Activated T-cell treated with anti-CD3 and anti-CD28 coated beads, Interleukin-2, amount 50 U/mL, for 4 hours (primary cell): Measurements from ENCODE around the gene CACHD1. TPM values are rescaled to one million over a fixed set of nuclear protein-coding genes. Genes with fewer than 3 reads are reported as not detected.
"Not testable (repeated sequence)": the region's sequence is repeated elsewhere in the genome, so short reads cannot be mapped to it uniquely, and the experiment has no call there.

ENCODE experiments used
- ATAC-seq, 2 donors: fragments of 200-7000 bp; cut with Tn5 transposase; one replicate each; pipeline ENCODE4 v1.10.0; 2021
- DNase-seq: peaks from one replicate; pipeline ENCODE4 v3.0.0-alpha.2; 2020
- H3K27me3 Mint-ChIP-seq: one replicate; pipeline ENCODE4 v1.8.0; 2021; ENCODE audit warnings: low read depth, mixed read lengths
- H3K36me3 Mint-ChIP-seq: one replicate; pipeline ENCODE4 v1.8.0; 2022; ENCODE audit warnings: mixed read lengths; ENCODE audit not compliant: insufficient read depth
- H3K4me1 Mint-ChIP-seq: one replicate; pipeline ENCODE4 v1.8.0; 2021; ENCODE audit warnings: low read depth, mixed read lengths
- H3K4me3 Mint-ChIP-seq: one replicate; pipeline ENCODE4 v1.8.0; 2021; ENCODE audit warnings: mild to moderate bottlenecking, moderate library complexity, mixed read lengths
- H3K9me3 Mint-ChIP-seq: one replicate; pipeline ENCODE4 v1.8.0; 2021; ENCODE audit warnings: mixed read lengths
- total RNA-seq, 3 donors: library from RNA; stranded (reverse); gene quantifications; one replicate each; pipeline ENCODE4 v1.2.1, GENCODE V29; 2021

Gene CACHD1
- total RNA-seq, 3 donors from 2014 or later, result 0.84 to 2.3 (median 2.0) TPM

- DNase-seq (no peak), ATAC-seq (no peak)
- Mint-ChIP-seq H3K36me3 (no peaks in the 10 kb centered on the region), H3K4me3 (no peak overlapping the region), H3K4me1 (no peaks in the 10 kb centered on the region), H3K9me3 (no peaks in the 10 kb centered on the region), H3K27me3 (peaks cover 14% of the 10 kb centered on the region)
These were observed 27.4 kb downstream of the CACHD1 start for GRCh38 chr1:64497088-64497883.

- H3K4me3 Mint-ChIP-seq, result no peak overlapping the region
- no peak for DNase-seq
- no peaks in the 10 kb centered on the region for H3K36me3 Mint-ChIP-seq
- ATAC-seq, result no peak
- no peaks in the 10 kb centered on the region for H3K9me3 Mint-ChIP-seq
- H3K27me3 Mint-ChIP-seq, result peaks cover 19% of the 10 kb centered on the region
- no peaks in the 10 kb centered on the region for H3K4me1 Mint-ChIP-seq
These were observed 28.4 kb downstream of the CACHD1 start for GRCh38 chr1:64498325-64498724.

DNA sequence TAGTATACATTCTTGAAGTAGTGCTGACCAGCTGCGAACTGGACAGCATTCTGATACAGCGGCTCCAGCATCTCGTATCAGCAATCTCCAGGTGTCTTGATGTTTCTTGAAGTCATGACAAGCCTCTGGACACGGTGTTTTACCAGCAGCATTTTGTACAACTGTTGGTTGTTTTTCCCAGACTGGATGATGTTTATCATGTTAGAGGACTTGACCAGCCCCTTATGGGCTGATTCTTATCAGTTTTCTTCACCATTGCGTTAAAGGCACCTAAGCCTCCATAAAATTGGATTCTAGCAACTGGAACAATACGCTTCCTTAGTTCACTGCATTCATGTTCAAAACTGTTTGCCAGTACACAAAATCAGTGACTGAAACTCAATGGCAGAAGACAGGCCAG, 29.1 kb downstream of the CACHD1 start:
- ATAC-seq, result no peak
- Mint-ChIP-seq H3K27me3 (peaks cover 26% of the 10 kb centered on the region), H3K9me3 (no peaks in the 10 kb centered on the region), H3K4me1 (no peaks in the 10 kb centered on the region), H3K4me3 (no peak overlapping the region), H3K36me3 (no peaks in the 10 kb centered on the region)
- no peak for DNase-seq

GRCh38 chr1:64499966-64500365, 30.0 kb downstream of the CACHD1 start:
- ATAC-seq, result peak in 1 of 2 donors; percentile 40
- no peak for DNase-seq
- Mint-ChIP-seq H3K36me3 (no peaks in the 10 kb centered on the region), H3K27me3 (peaks cover 31% of the 10 kb centered on the region), H3K4me1 (peaks cover 5% of the 10 kb centered on the region), H3K4me3 (no peak overlapping the region), H3K9me3 (no peaks in the 10 kb centered on the region)

- no peak overlapping the region for H3K4me3 Mint-ChIP-seq
- DNase-seq (no peak), ATAC-seq (no peak)
- H3K4me1 Mint-ChIP-seq, result peaks cover 15% of the 10 kb centered on the region
- H3K27me3 Mint-ChIP-seq, result peaks cover 38% of the 10 kb centered on the region
- H3K9me3 Mint-ChIP-seq, result no peaks in the 10 kb centered on the region
- no peaks in the 10 kb centered on the region for H3K36me3 Mint-ChIP-seq
These were observed 32.2 kb downstream of the CACHD1 start for GRCh38 chr1:64502083-64502482.

- H3K36me3 Mint-ChIP-seq, result no peaks in the 10 kb centered on the region
- peaks cover 35% of the 10 kb centered on the region for H3K27me3 Mint-ChIP-seq
- DNase-seq (no peak), ATAC-seq (no peak)
- no peaks in the 10 kb centered on the region for H3K9me3 Mint-ChIP-seq
- H3K4me1 Mint-ChIP-seq, result peaks cover 15% of the 10 kb centered on the region
- no peak overlapping the region for H3K4me3 Mint-ChIP-seq
These were observed 33.0 kb downstream of the CACHD1 start for GRCh38 chr1:64502931-64503330.

DNA sequence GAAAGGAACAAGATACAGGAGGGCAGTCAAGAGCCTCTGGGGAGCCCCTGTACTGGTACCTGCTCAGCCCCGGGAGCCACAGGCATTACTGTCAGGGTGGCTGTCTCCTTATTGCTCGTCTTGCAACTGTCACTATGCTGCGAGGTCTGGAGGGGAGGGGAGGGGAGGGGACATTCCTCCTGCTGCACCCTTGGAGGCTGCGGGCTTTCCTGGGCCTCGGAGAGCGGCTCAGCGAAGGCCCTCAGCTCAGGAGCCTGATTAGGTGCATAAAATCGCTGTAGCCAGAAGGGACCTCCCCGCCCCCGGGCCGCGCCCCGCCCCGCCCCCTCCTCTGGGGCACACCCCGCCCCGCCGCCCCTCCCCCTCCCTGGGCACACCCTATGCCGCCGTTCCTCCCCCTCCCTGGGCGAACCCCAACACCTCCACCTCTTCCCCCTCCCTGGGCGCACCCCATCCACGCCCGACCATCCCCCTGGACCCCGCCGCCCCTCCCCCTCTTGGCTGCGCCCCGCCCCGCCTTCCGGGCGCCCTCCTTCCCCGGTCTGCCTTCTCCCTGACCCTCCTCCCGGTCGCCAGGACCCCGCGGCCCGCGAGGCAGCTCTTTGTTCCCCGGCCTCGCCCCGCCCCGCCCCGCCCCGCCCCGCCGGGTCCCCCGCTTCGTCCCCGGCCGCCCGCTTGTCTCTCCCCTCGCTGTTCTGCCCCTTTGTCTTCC, 35.5 kb downstream of the CACHD1 start:
- peak overlapping the region; percentile 83 for H3K4me3 Mint-ChIP-seq
- no peaks in the 10 kb centered on the region for H3K9me3 Mint-ChIP-seq
- peaks cover 15% of the 10 kb centered on the region for H3K4me1 Mint-ChIP-seq
- peak; percentile 38 to 49 for ATAC-seq
- peak; percentile 52 for DNase-seq
- peaks cover 31% of the 10 kb centered on the region for H3K27me3 Mint-ChIP-seq
- H3K36me3 Mint-ChIP-seq, result no peaks in the 10 kb centered on the region

- Mint-ChIP-seq H3K27me3 (peaks cover 31% of the 10 kb centered on the region), H3K36me3 (no peaks in the 10 kb centered on the region), H3K9me3 (no peaks in the 10 kb centered on the region), H3K4me1 (peaks cover 18% of the 10 kb centered on the region), H3K4me3 (peak overlapping the region; percentile 83)
- ATAC-seq (peak; percentile 75 to 78), DNase-seq (peak; percentile 7)
These were observed 36.2 kb downstream of the CACHD1 start for GRCh38 chr1:64505944-64506655.

DNA sequence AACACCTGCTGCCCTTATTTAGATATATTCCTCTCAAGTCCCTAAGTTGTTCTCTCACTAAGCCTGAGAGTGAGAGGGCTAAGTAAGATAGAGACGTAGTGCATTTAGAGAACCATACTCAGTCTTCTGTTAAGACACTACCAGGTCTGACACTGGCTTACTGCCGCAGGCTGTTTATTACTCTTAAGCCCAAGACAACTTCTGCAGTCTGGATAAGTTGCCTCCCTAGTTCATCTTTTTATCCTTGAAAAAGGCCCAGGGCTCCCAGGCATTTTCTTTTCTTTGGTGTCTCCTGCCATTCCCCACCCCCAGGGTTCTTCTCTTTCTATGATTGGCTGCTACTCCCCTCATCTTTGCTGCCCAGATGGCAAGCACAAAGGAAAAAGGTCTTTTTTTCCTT, 38.7 kb downstream of the CACHD1 start:
- Mint-ChIP-seq H3K4me1 (peaks cover 18% of the 10 kb centered on the region), H3K36me3 (no peaks in the 10 kb centered on the region), H3K27me3 (peaks cover 16% of the 10 kb centered on the region), H3K9me3 (no peaks in the 10 kb centered on the region), H3K4me3 (no peak overlapping the region)
- ATAC-seq, result no peak
- no peak for DNase-seq

DNA sequence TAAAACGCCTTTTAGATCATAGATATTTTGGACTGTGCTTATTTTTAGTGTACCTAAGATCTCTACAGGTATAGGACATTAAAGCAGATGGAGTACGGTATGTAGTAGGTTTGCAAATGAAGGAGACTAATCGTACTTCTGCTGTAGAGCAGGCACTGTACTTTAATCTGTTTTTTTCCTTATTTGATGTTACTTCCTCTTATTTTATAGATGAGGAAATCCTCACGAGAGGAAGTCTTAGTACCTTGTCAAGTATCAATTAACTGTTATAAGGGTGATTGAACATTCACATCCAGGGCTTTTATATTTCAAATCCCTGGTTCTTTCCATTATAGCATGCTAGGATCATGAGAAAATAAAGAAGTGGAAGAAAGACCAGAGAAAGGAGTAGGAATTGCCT, 41.1 kb downstream of the CACHD1 start:
- H3K4me3 Mint-ChIP-seq, result no peak overlapping the region
- H3K4me1 Mint-ChIP-seq, result peaks cover 9% of the 10 kb centered on the region
- no peaks in the 10 kb centered on the region for H3K9me3 Mint-ChIP-seq
- H3K27me3 Mint-ChIP-seq, result peaks cover 5% of the 10 kb centered on the region
- H3K36me3 Mint-ChIP-seq, result no peaks in the 10 kb centered on the region
- no peak for DNase-seq
- ATAC-seq, result no peak

- H3K27me3 Mint-ChIP-seq, ATAC-seq, H3K4me3 Mint-ChIP-seq, H3K36me3 Mint-ChIP-seq, H3K9me3 Mint-ChIP-seq, H3K4me1 Mint-ChIP-seq, DNase-seq: not testable (repeated sequence)
These were observed 42.3 kb downstream of the CACHD1 start for GRCh38 chr1:64512206-64512605.

- no peak overlapping the region for H3K4me3 Mint-ChIP-seq
- no peak for DNase-seq
- no peaks in the 10 kb centered on the region for H3K9me3 Mint-ChIP-seq
- no peaks in the 10 kb centered on the region for H3K36me3 Mint-ChIP-seq
- ATAC-seq, result no peak
- peaks cover 3% of the 10 kb centered on the region for H3K4me1 Mint-ChIP-seq
- H3K27me3 Mint-ChIP-seq, result no peaks in the 10 kb centered on the region
These were observed 43.6 kb downstream of the CACHD1 start for GRCh38 chr1:64513545-64513944.

DNA sequence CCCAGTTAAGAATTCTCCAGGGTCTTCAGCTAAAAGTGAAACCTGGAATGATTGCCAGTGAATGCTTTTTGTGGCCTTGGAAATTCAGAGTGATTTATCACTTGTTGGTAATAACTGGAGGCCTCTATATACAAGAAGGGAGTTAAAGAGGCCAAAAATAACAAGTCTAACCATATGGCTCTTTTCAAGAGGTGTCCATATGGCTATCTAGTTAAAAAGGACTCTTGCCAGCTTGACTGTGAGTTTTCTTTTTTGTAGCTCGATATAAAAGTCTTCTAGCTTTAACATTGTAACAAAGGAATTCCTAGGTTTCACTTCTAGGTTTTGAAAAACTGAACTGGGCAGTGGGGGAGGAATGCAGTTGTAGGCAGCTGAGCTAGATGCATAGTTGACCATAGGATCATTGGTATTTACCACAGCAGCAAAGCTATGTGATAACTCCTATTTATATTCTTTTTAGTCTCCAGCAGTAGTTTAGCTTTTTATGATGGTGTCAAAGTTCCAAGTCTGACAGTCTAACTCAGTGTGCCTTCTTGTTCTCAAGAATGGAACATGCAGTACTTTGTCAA, 44.4 kb downstream of the CACHD1 start:
- Mint-ChIP-seq H3K27me3 (no peaks in the 10 kb centered on the region), H3K4me3 (no peak overlapping the region), H3K36me3 (no peaks in the 10 kb centered on the region), H3K9me3 (no peaks in the 10 kb centered on the region), H3K4me1 (peaks cover 3% of the 10 kb centered on the region)
- ATAC-seq (no peak), DNase-seq (no peak)

- Mint-ChIP-seq H3K27me3 (no peaks in the 10 kb centered on the region), H3K4me1 (peaks cover 3% of the 10 kb centered on the region), H3K9me3 (no peaks in the 10 kb centered on the region), H3K36me3 (no peaks in the 10 kb centered on the region), H3K4me3 (no peak overlapping the region)
- ATAC-seq, result no peak
- no peak for DNase-seq
These were observed 45.5 kb downstream of the CACHD1 start for GRCh38 chr1:64515427-64515826.
